CD4-positive, alpha-beta T cell treated with Interleukin-17A for 1 hour (primary cell): ENCODE results near the gene AUTS2.

Experiments
- DNase-seq: peaks from one replicate; pipeline ENCODE4 v3.0.0-alpha.2; 2020

AUTS2 gene

DNA sequence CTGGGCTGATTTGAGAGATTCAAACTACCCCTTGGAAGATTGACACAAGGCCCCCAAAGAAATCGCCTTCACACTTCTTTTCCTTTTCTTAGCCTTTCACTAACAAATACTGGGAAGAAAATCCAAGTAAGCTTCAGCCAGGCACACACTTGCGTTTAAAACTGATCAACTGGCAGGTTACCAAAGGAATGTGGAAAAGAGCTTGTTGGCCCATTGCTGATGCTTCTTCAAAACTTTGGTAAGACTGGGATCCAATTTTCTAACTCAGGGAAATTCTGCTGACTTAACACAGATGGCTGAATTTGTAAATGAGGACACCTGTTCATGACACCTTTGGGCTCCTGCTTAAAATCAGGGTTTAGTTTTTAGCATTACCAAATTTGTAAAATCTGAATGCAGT, 1069.1 kb downstream of the AUTS2 start:
- DNase-seq: no peak

DNA sequence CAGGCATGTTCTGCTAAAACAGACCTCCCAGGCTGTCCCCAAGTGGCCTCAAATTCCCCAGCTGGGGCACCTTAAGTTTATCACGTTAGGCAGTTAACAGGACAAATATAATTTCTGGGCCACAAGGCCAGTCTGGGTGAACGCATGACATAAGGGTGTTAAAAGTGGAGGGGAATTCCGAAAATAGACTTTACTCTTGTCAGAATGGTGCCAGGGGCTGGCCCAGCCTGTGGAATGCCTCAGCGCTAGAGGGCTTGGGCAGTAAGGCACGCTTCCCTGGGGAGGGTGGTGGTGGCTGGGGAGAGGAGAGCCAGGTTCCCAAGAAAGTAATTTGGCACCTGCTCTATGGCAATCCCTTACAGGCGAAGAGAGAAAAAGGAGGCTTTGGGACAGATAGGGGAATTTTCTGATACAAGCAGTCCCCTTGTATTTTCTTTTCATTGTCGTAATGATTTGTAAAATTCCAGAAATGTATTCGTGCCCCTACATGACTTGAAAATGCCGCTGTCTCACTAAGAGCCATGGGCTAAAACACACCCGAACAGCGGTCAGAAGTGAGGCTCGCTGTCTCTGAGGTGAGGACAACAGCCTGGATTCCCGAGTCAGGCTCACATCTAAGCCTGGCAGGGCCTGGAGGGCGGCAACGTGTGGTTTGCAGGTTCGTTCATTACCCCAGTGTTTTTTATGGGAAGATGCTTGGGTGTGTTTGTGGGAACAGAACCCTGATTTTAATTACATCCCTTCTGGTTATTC, 1070.5 kb downstream of the AUTS2 start:
- no peak for DNase-seq

DNA sequence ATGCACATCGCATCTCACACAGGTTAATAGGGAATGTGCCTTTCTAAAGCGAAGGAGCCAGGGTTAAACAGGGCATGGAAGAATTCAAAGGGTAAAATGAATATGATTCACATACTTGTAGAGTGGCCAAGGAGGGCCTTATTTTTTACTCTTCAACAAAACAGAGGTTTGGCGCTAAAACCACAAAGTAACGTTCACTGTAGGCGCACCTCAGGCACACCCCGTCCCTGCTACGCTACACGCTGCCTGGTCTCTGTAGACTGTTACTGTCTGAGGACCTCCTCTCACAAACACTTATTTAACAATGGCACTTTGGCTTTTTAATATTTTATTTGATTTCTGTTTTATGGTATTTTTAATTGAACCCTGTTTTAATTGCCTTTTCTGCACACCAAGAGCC, 1071.6 kb downstream of the AUTS2 start:
- DNase-seq: peak; percentile 37

DNA sequence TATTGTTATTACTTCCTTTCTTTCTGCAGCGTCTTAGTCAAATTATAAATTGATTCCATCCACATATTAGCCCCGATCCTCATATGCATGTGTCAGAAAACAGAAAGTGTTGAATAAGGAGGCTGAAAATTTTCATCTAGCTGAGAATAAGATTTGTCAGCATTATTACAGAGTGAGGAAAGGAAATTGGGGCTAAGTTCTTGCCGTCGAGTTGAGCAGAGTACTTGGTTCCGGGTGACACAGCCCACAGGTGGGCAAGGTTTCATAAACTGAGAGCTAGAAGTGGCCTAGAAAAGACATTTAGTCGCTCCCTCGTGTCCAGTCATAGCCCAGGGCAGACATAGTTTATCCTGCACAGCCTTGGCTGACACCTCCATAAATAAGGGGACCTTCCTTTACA, 1072.0 kb downstream of the AUTS2 start:
- no peak for DNase-seq

DNA sequence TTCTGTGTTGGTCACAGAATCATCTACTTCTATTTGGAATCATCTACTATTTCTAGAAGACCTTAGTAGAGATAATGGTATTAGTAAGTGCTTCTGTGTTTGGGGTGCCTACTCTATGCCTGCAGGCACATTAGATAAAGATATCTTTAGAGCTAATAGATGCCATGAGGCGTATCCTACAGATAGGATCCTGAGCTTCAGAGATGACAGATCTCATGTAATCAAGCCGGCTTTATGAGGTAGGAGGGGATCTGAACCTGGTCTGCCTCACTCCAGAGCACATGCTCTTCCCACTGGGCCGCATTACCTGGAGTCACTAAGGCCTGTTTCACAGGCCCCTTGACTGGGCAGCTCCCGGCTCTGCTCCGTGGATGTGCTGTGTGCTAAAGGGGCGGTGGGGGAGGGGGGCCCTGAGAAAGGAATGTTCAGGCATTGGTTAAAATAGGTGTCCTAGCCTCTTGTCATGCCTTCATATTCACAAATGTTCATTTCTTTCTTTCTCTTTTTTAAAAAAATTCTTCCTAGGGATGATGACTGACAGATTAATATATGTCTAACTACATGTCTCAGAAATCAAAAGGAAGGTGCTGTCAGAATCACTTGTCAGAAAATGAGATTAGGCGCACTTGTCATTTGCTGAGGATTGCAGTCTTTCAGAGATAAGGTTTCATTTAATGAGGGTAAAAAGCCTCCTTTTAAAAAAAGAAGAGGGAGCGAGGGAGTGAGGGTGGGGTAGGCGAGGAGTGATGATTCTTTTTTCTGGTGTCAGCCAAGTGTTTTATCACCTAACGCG, 1075.7 kb downstream of the AUTS2 start:
- no peak for DNase-seq

DNA sequence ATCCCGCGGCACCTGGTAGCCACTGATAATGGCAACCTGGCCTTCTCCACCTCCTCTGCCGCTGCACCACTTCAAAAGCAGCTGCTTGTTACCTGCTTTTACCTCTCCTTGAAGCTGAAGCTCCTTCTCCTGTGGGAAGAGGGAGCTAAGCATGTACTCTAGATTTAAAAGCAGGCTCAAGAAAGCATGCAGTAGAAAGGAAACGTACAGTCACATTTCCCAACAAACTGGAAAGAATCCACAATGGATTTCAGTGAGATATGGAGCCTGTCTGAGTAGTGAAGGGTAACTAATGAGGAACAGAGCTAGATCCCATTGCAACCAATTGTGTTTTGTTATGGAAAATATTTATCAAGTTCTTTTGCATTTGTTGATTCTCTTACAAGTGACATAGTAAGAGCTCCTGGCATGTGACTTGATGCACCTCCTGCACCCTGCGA, 1076.3 kb downstream of the AUTS2 start:
- no peak for DNase-seq

DNA sequence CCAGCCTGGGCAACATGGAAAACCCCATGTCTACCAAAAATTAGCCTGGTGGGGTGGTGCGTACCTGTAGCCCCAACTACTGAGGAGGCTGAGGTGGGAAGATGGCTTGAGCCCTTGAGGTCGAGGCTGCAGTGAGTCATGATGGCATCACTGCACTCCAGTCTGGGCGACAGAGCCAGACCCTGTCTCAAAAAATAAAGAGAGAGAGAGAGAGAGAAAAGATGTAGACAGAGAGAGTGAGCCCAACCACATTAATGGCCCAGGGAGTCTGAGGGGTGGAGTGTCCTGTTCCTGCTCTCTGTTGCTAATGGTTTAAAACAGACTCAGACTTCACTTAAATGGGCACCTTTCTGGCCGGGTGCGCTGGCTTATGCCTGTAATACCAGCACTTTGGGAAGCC, 1078.0 kb downstream of the AUTS2 start:
- DNase-seq: no peak

DNA sequence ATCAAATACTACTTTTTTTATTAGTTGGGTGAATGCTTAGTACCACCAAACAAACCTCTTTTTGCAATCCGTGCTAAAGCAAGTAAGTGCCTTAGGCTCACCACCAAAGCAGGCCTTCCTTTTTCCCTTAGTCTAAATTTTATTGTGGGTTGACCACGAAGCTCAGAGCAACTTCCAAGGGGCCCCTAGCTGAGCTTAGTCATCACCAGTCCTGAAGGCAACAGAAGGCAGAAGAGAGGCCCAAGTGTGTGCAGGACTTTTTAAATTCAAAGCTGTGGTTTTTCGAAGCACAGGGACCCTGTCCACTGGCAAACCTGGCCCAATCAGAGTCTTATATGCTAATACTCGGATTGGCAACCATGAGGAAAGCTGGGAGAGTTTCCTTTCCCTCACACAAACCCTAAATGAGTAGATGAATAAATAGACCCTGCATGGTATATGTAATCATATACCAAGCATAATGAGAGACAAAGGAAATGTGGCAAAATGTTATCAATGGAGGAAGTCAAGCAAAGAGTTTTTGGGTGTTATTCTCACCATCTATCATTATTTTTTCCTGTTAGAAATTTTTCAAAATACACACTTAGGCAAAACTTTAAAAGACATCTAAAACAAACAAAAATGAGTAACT, 1080.5 kb downstream of the AUTS2 start:
- DNase-seq: no peak

DNA sequence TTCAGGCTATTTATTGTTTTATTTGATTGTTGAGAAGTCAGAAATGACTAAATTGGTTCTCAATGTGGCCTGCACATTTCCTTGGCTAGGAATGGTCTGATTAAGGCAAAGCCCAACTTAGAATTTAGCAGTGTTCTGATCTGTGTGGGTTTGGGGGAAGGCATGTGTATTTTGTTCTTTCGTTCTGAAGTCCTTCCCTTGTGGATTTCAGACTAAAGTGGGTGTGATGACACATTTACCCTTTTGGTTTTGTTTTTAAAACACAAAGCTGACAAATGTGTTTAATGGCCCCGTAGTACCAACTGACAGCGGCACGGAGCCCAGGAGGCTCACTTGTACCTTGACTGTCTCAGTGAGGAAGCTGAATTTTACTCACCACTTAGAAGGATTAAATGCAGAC, 1081.4 kb downstream of the AUTS2 start:
- DNase-seq: peak; percentile 33

DNA sequence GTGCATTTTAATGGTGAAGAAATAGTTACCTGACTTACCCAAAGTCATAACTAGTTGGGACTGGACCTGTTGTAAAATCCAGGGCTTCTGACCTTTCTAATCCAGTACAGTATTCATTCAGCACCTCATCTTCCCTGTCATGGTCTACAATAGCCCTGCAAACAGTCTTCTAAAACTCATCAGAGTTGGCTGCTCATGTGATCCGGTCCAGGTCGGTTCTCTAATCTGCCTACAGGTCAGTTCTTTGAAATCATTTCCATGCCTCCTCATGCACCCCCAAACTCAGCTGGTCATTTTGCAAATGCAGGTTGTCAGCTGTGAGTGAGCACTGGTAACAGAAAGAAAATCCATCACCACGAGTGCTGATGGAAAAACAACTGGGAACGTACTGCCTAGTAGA, 1082.0 kb downstream of the AUTS2 start:
- DNase-seq: no peak

DNA sequence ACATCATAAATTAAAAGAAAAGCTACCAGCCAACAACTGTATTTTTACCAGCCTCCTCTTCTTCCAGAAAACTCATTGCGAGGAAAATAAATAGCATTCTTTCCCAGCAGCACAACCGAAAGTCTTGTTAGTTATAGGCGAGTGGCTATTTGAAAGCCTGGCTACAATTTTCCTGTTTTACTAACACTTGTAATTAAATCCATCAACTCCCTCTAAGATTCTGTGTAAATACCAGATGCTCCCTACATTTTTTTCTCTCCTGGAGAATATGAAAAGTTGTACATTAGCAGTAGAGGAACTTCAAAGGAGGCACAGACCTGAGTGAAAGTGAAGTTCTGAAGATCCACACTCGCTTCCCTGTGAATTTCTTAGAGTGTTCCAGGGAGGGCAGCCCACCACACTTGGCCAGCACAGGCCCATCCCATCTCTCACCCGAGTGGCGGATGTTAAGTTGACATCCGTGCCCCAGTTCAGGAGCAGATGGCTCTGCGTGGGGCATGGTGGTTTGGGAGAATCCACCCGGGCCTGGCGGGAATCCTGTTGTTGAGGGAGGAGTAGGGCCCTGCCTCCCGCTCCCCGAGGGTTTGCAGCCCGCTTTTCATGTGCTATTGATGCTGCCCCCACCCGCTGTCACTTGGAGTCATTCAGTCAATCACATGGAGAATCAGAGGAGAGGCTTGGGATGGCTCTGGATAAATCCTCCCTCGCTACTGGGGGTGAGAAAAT, 1082.6 kb downstream of the AUTS2 start:
- no peak for DNase-seq

DNA sequence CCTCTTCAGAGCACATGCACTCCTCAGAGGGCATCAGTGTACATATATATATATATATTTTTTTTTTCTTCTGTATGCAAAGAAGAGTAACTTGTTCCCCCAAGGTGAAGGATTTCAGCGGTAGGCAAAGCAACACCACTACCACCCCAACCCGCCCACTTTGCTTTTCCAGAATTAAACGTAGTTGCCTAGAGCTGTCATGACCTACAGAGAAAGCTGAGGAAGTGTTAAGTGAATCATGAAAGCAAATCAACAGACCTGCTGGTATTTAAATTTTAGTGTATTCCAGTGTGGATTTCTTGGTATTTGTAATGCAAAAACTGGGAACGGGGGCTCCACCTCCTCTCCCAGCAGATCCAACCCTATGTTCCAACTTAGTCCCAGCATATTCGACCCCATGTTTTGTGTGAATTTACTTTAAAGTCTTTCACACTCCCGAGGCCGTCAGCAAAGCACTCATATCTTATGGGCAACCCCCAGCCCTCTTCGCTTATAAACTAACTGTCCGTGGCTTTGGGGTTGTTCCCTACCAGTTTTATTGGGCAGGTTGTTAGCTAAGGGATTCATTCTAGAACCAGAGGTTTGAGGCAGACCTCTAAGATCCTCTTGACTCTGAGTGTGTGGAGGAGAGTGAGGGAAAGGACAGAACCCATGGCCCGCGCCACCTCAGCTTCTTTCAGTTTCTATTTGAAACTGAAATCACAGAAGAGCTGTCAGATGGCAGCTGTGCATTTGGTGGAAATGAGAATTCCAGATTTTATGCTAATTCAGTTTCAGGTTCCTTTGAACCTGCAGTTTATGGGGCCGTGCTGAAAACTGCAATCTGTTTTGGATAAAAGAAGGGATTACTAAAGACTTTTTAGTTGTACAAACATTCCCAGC, 1083.4 kb downstream of the AUTS2 start:
- DNase-seq: peak; percentile 45

DNA sequence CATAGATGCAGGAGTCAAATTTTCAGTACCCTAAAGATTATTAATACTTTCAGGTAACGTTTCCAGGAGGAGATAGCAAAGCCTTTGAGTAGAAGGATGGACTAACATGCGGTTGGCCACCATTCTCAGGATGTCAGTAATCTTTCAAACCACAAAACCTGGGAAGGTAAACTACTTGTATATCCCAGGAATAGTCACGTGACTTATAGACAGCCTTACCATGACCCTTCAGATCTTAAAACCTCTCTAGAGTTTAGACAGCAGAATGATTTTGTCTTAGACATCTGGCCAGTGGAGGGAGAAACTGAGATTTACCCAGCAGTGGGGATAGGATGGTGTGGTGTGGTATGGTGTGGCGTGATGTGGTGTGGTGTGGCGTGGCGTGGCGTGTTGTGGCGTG, 1085.9 kb downstream of the AUTS2 start:
- no peak for DNase-seq

DNA sequence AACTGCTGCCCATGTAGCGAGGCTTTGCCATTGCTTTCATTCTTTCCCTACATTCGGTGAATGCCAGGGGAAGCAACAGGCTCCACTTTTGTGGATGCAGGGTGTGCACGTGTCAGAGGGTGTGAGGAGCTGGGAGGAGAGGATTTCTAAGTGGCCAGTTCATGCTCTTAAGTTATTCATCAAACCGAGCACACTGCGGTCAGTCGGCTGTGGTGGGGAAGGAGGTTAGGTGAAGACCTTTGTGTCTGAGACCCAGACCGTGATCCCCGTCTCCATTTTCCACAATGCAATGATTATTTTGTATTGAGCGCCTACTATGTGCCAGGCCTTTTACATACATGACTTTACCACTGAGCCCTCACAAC, 1095.0 kb downstream of the AUTS2 start:
- DNase-seq: no peak

DNA sequence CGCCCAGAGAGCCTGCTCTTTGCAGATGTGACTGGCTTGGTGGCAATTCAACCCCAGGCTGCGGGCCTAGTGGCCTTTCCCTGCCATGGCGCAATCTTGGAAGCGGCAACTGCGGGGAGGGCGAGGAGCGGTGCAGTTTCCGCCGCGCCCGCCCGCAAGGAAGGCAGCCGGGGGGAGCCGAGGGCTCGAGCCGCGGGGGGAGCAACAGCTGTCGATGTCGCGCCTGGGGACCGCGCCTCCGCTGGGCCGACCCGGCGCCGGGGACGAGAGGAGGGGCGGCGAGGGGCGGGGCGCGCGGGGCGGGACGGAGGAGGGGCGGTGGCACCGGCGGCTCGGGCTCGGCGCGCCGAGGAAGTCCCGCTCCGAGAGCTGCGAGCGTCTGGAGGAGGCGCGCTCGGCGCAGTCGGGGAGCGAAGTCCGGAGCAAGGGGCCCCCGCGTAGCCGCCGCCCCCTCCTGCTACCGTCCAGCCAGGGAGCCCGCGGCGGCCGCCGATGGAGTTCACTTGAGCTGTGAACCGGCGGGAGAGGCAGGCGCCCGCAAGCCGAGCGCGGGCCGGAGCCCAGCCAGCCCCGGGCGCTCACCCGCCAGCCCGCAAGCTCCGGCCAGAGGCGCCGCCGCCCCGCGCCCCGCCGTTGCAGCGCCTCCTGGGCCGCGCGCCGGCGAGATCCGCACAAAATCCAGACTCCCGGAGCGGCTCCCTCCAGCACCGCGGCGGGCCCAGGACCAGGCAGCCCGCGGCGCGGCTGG, 1095.6 kb downstream of the AUTS2 start:
- DNase-seq: peak; percentile 67

DNA sequence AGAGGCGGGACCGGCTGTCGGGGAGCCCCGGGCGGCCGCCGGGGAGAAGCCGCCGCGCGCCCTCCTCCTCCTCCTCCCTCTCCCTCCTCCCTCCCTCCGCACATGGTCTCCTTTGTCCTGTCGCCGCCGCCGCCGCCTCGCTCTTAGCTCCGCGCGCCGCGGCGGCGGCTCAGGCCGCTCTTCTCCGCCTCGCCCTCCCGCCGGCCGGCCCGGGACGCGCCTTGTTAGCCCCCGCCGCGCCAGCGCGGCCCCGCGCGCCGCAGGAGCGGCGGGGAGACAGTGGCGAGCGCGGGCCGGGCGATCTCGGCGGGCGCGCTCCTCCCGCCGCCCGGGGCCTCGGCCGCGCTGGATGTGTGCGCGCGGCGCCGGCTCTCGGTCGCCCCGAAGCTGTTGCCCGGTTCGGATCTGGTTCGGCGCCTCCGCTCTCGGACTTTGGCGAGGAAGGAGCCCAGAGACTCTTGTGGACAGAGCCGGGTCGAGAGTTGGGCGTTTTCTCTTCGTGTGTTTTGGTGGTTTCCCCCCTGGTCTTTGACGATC, 1096.2 kb downstream of the AUTS2 start:
- DNase-seq: peak; percentile 22

DNA sequence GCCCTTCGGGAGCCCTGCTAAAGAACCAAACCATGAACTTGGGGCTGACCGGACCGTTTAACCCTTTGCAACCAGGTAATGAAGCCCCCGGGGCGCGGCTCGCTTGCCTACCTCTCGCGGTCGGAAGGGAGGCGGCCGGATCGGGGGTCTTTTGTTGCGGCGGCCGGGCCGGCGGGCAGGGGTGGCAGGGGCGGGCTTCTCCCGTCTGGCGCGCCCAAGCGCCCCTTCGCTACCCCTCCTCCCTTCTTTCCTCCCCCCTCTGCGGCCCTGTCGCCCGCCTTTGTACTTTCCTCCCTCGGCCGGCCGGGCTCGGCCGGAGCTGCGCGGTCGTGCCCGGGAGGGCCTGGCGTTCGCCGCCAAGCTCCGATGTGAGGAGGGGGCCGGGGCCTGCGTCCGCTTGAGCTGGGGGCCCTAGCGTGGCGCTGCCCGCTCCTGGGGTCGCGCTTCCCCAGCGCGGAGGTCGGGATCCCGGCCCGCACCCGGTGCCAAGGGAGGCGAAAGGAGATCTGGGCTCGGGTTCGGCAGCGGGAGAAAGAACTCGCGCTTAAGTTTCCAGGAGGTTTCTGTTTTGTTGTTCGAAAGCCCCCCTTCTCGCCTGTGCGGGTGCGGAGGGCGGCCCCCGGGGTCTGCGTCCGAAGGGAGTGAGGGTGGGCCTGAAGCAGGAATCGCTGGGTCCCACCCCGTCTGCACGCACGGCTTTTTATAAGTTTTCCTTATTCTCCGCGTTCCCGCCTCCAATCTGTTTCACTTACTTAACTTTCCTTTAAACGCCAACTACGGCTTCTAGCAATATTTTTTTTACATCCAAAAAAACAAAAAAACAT, 1096.9 kb downstream of the AUTS2 start:
- no peak for DNase-seq

DNA sequence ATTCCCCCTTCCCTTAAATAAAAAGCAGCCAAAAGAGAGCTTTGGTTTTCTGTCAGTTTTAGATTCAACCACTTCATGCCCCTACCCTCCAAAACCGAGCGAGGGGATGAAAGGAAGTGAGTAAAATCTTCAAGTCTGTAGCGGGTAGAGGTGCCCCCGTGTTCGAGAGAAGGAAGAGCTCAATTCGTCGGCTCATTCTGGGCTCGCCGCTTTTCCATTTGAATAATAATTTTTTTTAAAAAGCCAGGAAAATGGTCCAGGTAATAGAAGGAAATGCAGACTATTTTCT, 1097.5 kb downstream of the AUTS2 start:
- no peak for DNase-seq

DNA sequence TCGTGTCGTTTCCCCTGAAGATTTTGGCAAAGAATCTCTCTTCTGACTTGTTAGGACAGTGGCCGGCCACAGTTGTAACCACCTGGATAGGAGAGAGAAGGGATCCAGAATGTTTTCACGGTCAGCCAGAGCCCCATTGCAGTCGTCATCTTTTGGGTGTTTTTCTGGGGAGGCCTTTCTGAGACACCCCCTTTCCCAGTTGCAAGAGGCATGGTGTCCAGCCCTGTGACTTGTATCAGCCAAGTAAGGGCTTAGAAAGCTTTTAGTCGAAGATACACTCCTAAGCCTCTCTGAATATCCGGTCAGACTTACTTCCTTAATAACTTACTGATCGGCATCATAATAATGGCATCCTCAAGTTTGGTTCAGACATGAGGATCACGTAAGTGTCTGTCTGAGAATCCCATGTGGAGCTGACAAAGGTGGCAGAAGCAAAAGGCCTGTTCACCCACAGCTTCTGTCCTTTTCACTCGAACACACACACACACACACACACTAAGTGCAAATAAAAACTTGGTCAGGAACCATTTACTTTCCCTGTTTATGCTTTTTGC, 1098.0 kb downstream of the AUTS2 start:
- DNase-seq: no peak

DNA sequence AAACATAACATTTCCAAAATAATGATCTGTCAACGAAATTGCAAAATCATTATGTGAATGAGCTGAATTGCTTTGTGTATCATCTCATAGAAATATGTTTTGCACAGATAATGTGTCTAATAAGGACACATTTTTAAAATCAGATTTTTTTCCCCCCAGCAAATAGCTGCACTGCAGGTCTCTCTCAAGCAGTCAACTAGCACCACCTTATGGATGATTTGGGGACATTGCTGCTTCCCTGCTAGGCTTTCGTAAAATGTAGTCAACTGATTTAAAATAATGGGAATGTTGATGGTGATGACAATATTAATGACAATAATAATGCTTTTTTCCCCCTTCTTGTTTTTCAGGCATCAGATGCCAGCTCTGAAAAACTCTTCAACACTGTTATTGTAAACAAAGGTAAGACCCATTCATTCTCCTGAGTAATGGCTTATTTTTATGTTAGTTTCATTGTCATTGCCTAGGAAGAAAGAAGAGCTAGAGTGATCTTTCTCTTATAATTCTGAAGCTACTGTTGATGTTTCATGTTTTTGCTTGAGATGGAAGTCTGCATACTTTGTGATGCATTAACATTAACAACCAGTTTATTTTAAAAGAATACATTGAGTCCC, 1100.1 kb downstream of the AUTS2 start:
- peak; percentile 66 for DNase-seq
